HepG2 (cell line): Measurements from ENCODE around the gene PACSIN1. TPM values are rescaled to one million over a fixed set of nuclear protein-coding genes. Genes with fewer than 3 reads are reported as not detected.
A peak's percentile ranks its signal among the peaks of the same experiment; 100 is the strongest.

ENCODE experiments used
- ATAC-seq: fragments of 200-7000 bp; cut with Tn5 transposase; 3 replicates; pipeline ENCODE4 v1.9.1; 2020; ENCODE audit warnings: mild to moderate bottlenecking, moderate library complexity
- BruUV-seq: library from RNA; stranded (reverse); fragments of 400-500 nt; replicated peaks from 2 replicates; lab custom pipeline; 2021; lab: Mats Ljungman, UMichigan
- CTCF ChIA-PET: fragments of 300-600 bp; formaldehyde crosslinking; extraction: SDS; loops from one replicate; lab custom pipeline; 2021; ENCODE audit warnings: low total read pairs, inconsistent platforms, low intra/inter-chr PET ratio; lab: Yijun Ruan, JAX
- POLR2A ChIA-PET: fragments of 350-600 bp; sonication (Branson Sonifier 250); formaldehyde crosslinking; loops from one replicate; lab custom pipeline; 2020; ENCODE audit warnings: antibody characterized with exemption, inconsistent platforms; lab: Yijun Ruan, JAX
- DNase-seq: peaks from one replicate; pipeline ENCODE4 v3.0.0-alpha.2; 2015; ENCODE audit warnings: low spot score
- FAIRE-seq: peaks from 3 replicates; lab custom pipeline; 2011; peaks lifted over from hg19 to GRCh38; lab: Jason Lieb, UNC
- H2AFZ ChIP-seq: one replicate; pipeline ENCODE4 v1.6.1; 2011; ENCODE audit warnings: low read length, inconsistent platforms
- H3K27ac ChIP-seq: fragments of 300-600 bp; 3 replicates; pipeline ENCODE4 v1.8.0; 2011; ENCODE audit warnings: mixed run types, mild to moderate bottlenecking, mixed read lengths, low read length, inconsistent platforms; ENCODE audit not compliant: insufficient read depth; ENCODE audit errors: extremely low read length
- H3K27me3 ChIP-seq, 2 experiments: fragments of 200-600 bp in 1 of 2; 2 replicates in 1 of 2; 3 replicates in 1 of 2; pipeline versions ENCODE4 v1.6.0 to v1.8.0; 2011; ENCODE audit warnings: low read length in 2 of 2, mild to moderate bottlenecking in 2 of 2, moderate library complexity in 2 of 2, inconsistent platforms in 1 of 2; ENCODE audit not compliant: insufficient read depth in 2 of 2, control insufficient read depth in 1 of 2
- H3K36me3 ChIP-seq, 2 experiments: fragments of 200-600 bp in 1 of 2; replicated peaks in 1 of 2; 2 replicates in 1 of 2; 3 replicates in 1 of 2; pipeline versions ENCODE4 v1.5.1 to v1.8.0; 2011; ENCODE audit warnings: low read length in 2 of 2, inconsistent platforms in 1 of 2; ENCODE audit not compliant: insufficient read depth in 2 of 2, control insufficient read depth in 1 of 2
- H3K4me1 ChIP-seq: 2 replicates; pipeline ENCODE4 v1.5.1; 2012; ENCODE audit warnings: low read length, inconsistent platforms; ENCODE audit not compliant: insufficient read depth
- H3K4me2 ChIP-seq: 2 replicates; pipeline ENCODE4 v1.6.0; 2011; ENCODE audit warnings: low read depth, low read length, inconsistent platforms
- H3K4me3 ChIP-seq, 3 experiments: fragments of 200-600 bp in 1 of 3; sonication (generic), shearing (Covaris generic) in 1 of 3; replicated peaks in 1 of 3; 2 replicates each; pipeline ENCODE4 v1.5.1; 2011 to 2016; ENCODE audit warnings: low read length in 3 of 3, inconsistent platforms in 2 of 3, low read depth in 2 of 3, mild to moderate bottlenecking in 2 of 3, control low read depth in 1 of 3, mixed read lengths in 1 of 3; ENCODE audit not compliant: insufficient read depth in 1 of 3
- H3K79me2 ChIP-seq: one replicate; pipeline ENCODE4 v1.6.1; 2011; ENCODE audit warnings: low read length, inconsistent platforms; ENCODE audit not compliant: insufficient read depth
- H3K9ac ChIP-seq: 2 replicates; pipeline ENCODE4 v1.6.0; 2011; ENCODE audit warnings: mild to moderate bottlenecking, low read depth, low read length, inconsistent platforms; ENCODE audit not compliant: insufficient read depth
- H3K9me3 ChIP-seq: 2 replicates; pipeline ENCODE4 v1.5.1; 2012; ENCODE audit warnings: mild to moderate bottlenecking, low read length
- H4K20me1 ChIP-seq: 2 replicates; pipeline ENCODE4 v1.6.0; 2011; ENCODE audit warnings: inconsistent platforms, mild to moderate bottlenecking, low read length, moderate library complexity; ENCODE audit not compliant: insufficient read depth
- HNF4G ChIP-seq, 2 experiments: sonication (generic) in 1 of 2; formaldehyde crosslinking in 1 of 2; IDR thresholded peaks; 2 replicates each; pipeline versions ENCODE4 v1.4.0 to v1.6.1; 2011 to 2020; ENCODE audit warnings: borderline replicate concordance in 2 of 2, low read depth in 2 of 2, mild to moderate bottlenecking in 2 of 2, low read length in 1 of 2, missing genetic modification reagents in 1 of 2, moderate library complexity in 1 of 2
- KLF11 ChIP-seq: IDR thresholded peaks from 2 replicates; pipeline ENCODE4 v1.6.1; 2016; ENCODE audit warnings: missing compliant biosample characterization
- PAF1 ChIP-seq: IDR thresholded peaks from 2 replicates; pipeline ENCODE4 v1.6.1; 2016; ENCODE audit warnings: missing genetic modification reagents, missing compliant biosample characterization
- POLR2A ChIP-seq, 2 experiments: IDR thresholded peaks; 2 replicates each; pipeline ENCODE4 v1.6.1; 2011; ENCODE audit warnings: low read depth in 2 of 2, low read length in 2 of 2, mild to moderate bottlenecking in 1 of 2, moderate library complexity in 1 of 2; ENCODE audit not compliant: insufficient read depth in 1 of 2
- PTBP1 ChIP-seq: fragments of 200-400 bp; formaldehyde crosslinking; IDR thresholded peaks from 2 replicates; pipeline ENCODE4 v1.6.1; 2018; ENCODE audit warnings: low read length, low read depth; ENCODE audit not compliant: poor library complexity, severe bottlenecking
- SOX13 ChIP-seq, 3 experiments: fragments of 450-650 bp in 1 of 3; sonication (generic) in 1 of 3; formaldehyde crosslinking in 1 of 3; IDR thresholded peaks in 2 of 3; conservative IDR thresholded peaks in 1 of 3; 2 replicates each; pipeline versions ENCODE4 v1.5.0 to v1.6.1; 2016 to 2020; ENCODE audit warnings: antibody characterized with exemption in 1 of 3, mild to moderate bottlenecking in 1 of 3, missing compliant biosample characterization in 1 of 3, missing genetic modification reagents in 1 of 3, moderate library complexity in 1 of 3
- SP140L ChIP-seq: sonication (generic); formaldehyde crosslinking; IDR thresholded peaks from 2 replicates; pipeline ENCODE4 v1.4.0; 2020; ENCODE audit warnings: missing genetic modification reagents, borderline replicate concordance
- ZNF12 ChIP-seq: sonication (generic); formaldehyde crosslinking; IDR thresholded peaks from 2 replicates; pipeline ENCODE4 v1.5.0; 2020; ENCODE audit warnings: missing genetic modification reagents
- ZNF263 ChIP-seq: sonication (generic); formaldehyde crosslinking; IDR thresholded peaks from 2 replicates; pipeline ENCODE4 v1.4.0; 2020; ENCODE audit warnings: missing genetic modification reagents
- WGBS: methylation state at CpG from one replicate; pipeline ENCODE4 v1.1.6; 2017; ENCODE audit warnings: low lambda C conversion rate; 5-methylcytosine and 5-hydroxymethylcytosine counted together
- in situ Hi-C: cut with HindIII; loops from 2 replicates; pipeline ENCODE4 v1.10.0; 2017; ENCODE audit warnings: low pct_unique_long_range_greater_than_20kb; ENCODE audit not compliant: extremely low pct_ligation_motif_present
- intact Hi-C: fragments of 100-400 bp; cut with micrococcal nuclease; formaldehyde crosslinking; loops from one replicate; pipeline ENCODE4 v1.10.0; 2022; ENCODE audit not compliant: unreplicated experiment
- polyA plus RNA-seq, 8 experiments: library from polyadenylated mRNA; depleted of rRNA in 3 of 8; stranded (reverse) in 7 of 8; unstranded in 1 of 8; fragments of >200 nt; fragmentation: Illumina TruSeq in 4 of 8; extraction: Trizol in 4 of 8; gene quantifications; 2 replicates each; pipeline versions ENCODE4 v1.2.1 to v1.2.3, GENCODE V29; 2011 to 2016; ENCODE audit warnings: low read depth in 4 of 8, missing spikeins in 1 of 8, mixed read lengths in 1 of 8; ENCODE audit not compliant: insufficient read depth in 1 of 8
- total RNA-seq, 5 experiments: library from RNA; depleted of rRNA; stranded (reverse); fragments of >200 nt; fragmentation: Illumina TruSeq; extraction: Trizol; gene quantifications; 2 replicates each; pipeline ENCODE4 v1.2.3, GENCODE V29; 2016; ENCODE audit warnings: low read depth in 1 of 5
- TF ChIP-seq, protein P1 (sequence below): fragments of 450-650 bp; IDR thresholded peaks from 2 replicates; pipeline ENCODE4 v1.6.1; 2016
- TF ChIP-seq, protein P2 (sequence below): sonication (generic); formaldehyde crosslinking; IDR thresholded peaks from 2 replicates; pipeline ENCODE4 v1.8.1; 2023; ENCODE audit warnings: mild to moderate bottlenecking, missing genetic modification reagents
- TF ChIP-seq, protein P3 (sequence below): sonication (generic); formaldehyde crosslinking; IDR thresholded peaks from 2 replicates; pipeline ENCODE4 v1.4.0; 2020; ENCODE audit warnings: missing genetic modification reagents
- TF ChIP-seq, protein P4 (sequence below): sonication (generic); formaldehyde crosslinking; IDR thresholded peaks from 2 replicates; pipeline ENCODE4 v1.5.1; 2020; ENCODE audit warnings: mild to moderate bottlenecking, missing genetic modification reagents, moderate library complexity
- TF ChIP-seq, protein P5 (sequence below): sonication (generic); formaldehyde crosslinking; IDR thresholded peaks from 2 replicates; pipeline ENCODE4 v1.4.0; 2020; ENCODE audit warnings: missing genetic modification reagents

Gene PACSIN1
- total and polyA plus RNA-seq, 2 of the 13 experiments (the other 11 are each of a cell fraction or from before 2014, with no cell fraction given), result not detected

DNA sequence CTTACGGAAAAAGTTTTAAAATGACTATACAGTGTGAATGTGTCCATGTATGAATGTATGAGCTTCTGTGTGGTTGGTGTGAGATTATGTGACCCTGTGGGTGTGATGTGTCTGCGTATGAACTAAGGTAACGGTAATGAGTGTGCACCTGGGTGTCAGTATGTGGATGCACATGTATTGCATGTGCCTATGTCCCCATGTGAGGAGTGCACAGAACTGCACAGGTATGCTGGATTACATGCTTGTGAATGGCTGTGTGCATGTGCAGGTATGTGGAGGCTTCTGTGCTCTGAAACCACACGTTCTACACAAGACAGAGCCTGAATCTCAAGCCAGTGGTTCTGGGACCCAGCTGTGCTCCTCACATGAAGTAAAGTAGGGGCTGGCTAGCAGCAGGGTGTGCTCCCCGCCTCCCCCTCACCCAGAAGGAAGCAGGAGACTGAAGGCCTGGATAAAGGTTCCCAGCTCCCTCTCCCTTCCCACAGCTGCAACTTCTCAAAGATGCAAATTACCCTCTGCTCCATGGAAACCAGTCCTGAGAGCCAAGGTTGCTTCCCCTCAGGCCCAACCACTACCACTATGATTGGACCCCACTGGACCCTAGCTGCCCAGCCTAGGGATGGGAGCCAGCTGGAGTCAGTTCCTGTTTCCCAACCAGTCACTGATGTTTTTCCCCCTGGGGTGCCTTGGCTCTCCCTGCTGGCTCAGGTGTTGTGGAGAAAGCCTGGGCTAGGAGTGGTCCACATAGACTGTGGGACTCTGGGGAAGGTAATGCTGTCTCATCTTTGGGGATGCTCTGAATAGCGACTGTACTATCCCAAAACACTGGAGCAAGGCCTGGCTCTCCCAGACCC lies 115.1 kb downstream of the PACSIN1 start:
- peaks cover 2 to 6% of the 10 kb centered on the region in 2 experiments; a peak in 2 of 5 replicates for H3K36me3 ChIP-seq
- in situ Hi-C loops (no loop called here), intact Hi-C loops (no loop called here)
- no peak overlapping the region for H3K4me3 ChIP-seq
- ChIA-PET CTCF (no interaction called here), POLR2A (no interaction called here)
- no peaks in the 10 kb centered on the region for H3K79me2 ChIP-seq
- H3K9me3 ChIP-seq, result no peaks in the 10 kb centered on the region
- H3K4me2 ChIP-seq, result no peak overlapping the region
- no peaks in the 10 kb centered on the region for H3K4me1 ChIP-seq
- H4K20me1 ChIP-seq, result no peaks in the 10 kb centered on the region
- no peak overlapping the region for H3K9ac ChIP-seq
- ATAC-seq (peak; percentile 9; the same call in 2 of the 3 replicates), DNase-seq (no peak), FAIRE-seq (no peak)
- BruUV-seq, result no TSS peak
- H2AFZ ChIP-seq, result no peak overlapping the region
- no peaks in the 10 kb centered on the region for H3K27me3 ChIP-seq
- WGBS, result 97% methylated on average over 6 of the region's 6 CpGs
- TF ChIP-seq ZNF12 (CRISPR knock-in tag) (no peak), ZNF263 (CRISPR knock-in tag) (no peak), PTBP1 (no peak), PAF1 (CRISPR knock-in tag) (0 out of 2 replicates have a peak, but pooled peaks have one; percentile 59), SOX13 (IDR thresholded peaks at IDR 0.05) (no peak), SOX13 (CRISPR knock-in tag; conservative IDR thresholded peaks at IDR 0.05 in 1 of 2, IDR thresholded peaks at IDR 0.05 in 1 of 2) (no peak), SP140L (no peak), HNF4G (IDR thresholded peaks at IDR 0.05; ENCODE audit: borderline replicate concordance, low read depth, low read length) (no peak), HNF4G (CRISPR knock-in tag; IDR thresholded peaks at IDR 0.05; ENCODE audit: borderline replicate concordance, low read depth) (no peak), KLF11 (CRISPR knock-in tag) (no peak), POLR2A (IDR thresholded peaks at IDR 0.05; ENCODE audit: insufficient read depth in 1 of 2, low read depth in 2 of 2, low read length in 2 of 2) (peak in 1 of 2 experiments; percentile 31; a peak in 1 of 4 replicates)
- TF ChIP-seq, protein P1, sequence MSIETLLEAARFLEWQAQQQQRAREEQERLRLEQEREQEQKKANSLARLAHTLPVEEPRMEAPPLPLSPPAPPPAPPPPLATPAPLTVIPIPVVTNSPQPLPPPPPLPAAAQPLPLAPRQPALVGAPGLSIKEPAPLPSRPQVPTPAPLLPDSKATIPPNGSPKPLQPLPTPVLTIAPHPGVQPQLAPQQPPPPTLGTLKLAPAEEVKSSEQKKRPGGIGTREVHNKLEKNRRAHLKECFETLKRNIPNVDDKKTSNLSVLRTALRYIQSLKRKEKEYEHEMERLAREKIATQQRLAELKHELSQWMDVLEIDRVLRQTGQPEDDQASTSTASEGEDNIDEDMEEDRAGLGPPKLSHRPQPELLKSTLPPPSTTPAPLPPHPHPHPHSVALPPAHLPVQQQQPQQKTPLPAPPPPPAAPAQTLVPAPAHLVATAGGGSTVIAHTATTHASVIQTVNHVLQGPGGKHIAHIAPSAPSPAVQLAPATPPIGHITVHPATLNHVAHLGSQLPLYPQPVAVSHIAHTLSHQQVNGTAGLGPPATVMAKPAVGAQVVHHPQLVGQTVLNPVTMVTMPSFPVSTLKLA, result peak; percentile 58; the same call in 1 of the 2 replicates
- TF ChIP-seq, protein P2, sequence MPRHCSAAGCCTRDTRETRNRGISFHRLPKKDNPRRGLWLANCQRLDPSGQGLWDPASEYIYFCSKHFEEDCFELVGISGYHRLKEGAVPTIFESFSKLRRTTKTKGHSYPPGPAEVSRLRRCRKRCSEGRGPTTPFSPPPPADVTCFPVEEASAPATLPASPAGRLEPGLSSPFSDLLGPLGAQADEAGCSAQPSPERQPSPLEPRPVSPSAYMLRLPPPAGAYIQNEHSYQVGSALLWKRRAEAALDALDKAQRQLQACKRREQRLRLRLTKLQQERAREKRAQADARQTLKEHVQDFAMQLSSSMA (CRISPR knock-in tag), result 0 out of 2 replicates have a peak, but pooled peaks have one; percentile 35
- TF ChIP-seq, protein P3, sequence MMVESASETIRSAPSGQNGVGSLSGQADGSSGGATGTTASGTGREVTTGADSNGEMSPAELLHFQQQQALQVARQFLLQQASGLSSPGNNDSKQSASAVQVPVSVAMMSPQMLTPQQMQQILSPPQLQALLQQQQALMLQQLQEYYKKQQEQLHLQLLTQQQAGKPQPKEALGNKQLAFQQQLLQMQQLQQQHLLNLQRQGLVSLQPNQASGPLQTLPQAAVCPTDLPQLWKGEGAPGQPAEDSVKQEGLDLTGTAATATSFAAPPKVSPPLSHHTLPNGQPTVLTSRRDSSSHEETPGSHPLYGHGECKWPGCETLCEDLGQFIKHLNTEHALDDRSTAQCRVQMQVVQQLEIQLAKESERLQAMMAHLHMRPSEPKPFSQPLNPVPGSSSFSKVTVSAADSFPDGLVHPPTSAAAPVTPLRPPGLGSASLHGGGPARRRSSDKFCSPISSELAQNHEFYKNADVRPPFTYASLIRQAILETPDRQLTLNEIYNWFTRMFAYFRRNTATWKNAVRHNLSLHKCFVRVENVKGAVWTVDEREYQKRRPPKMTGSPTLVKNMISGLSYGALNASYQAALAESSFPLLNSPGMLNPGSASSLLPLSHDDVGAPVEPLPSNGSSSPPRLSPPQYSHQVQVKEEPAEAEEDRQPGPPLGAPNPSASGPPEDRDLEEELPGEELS (CRISPR knock-in tag), result no peak
- TF ChIP-seq, protein P4, sequence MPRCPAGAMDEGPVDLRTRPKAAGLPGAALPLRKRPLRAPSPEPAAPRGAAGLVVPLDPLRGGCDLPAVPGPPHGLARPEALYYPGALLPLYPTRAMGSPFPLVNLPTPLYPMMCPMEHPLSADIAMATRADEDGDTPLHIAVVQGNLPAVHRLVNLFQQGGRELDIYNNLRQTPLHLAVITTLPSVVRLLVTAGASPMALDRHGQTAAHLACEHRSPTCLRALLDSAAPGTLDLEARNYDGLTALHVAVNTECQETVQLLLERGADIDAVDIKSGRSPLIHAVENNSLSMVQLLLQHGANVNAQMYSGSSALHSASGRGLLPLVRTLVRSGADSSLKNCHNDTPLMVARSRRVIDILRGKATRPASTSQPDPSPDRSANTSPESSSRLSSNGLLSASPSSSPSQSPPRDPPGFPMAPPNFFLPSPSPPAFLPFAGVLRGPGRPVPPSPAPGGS (CRISPR knock-in tag), result no peak
- TF ChIP-seq, protein P5, sequence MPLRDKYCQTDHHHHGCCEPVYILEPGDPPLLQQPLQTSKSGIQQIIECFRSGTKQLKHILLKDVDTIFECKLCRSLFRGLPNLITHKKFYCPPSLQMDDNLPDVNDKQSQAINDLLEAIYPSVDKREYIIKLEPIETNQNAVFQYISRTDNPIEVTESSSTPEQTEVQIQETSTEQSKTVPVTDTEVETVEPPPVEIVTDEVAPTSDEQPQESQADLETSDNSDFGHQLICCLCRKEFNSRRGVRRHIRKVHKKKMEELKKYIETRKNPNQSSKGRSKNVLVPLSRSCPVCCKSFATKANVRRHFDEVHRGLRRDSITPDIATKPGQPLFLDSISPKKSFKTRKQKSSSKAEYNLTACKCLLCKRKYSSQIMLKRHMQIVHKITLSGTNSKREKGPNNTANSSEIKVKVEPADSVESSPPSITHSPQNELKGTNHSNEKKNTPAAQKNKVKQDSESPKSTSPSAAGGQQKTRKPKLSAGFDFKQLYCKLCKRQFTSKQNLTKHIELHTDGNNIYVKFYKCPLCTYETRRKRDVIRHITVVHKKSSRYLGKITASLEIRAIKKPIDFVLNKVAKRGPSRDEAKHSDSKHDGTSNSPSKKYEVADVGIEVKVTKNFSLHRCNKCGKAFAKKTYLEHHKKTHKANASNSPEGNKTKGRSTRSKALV (CRISPR knock-in tag), result no peak
- no peak overlapping the region for H3K27ac ChIP-seq
